PC-3 (cell line): ENCODE data around the gene IL18BP.

Experiments
- EZH2 ChIP-seq: fragments of 300-600 bp; sonication (generic); IDR thresholded peaks from one replicate; pipeline ENCODE4 v1.6.1; 2017; ENCODE audit warnings: antibody characterized with exemption, mild to moderate bottlenecking, low read length; ENCODE audit not compliant: unreplicated experiment
- EZH2phosphoT487 ChIP-seq: fragments of 300-600 bp; sonication (generic); IDR thresholded peaks from 2 replicates; pipeline ENCODE4 v1.6.1; 2018; ENCODE audit warnings: mild to moderate bottlenecking, antibody characterized with exemption, low read length, borderline replicate concordance
- TF ChIP-seq, protein P1 (sequence below): fragments of 300-600 bp; sonication (generic); conservative IDR thresholded peaks from 2 replicates; pipeline ENCODE4 v1.5.1; 2017; ENCODE audit warnings: antibody characterized with exemption, low read depth, mild to moderate bottlenecking, low read length

DNA sequence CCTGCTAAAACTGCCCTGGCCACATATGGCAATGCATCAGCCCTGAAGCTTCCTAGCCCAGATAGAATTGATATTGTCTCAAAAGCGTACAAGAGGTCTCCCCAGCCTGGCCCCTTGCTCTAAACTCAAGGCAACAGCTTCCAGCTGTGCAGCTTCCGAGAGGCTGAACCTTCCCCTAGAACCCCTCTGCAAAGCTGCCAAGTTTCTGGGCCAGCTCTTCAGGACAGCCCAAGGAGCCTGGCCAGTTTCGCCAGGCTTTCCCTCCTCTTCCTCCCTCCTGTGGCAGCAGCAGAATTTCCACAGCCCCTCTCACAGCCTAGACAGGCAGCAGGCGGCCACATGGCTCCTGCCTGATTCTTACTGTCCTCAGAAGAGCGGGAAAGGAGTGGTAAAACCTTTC, 47.1 kb downstream of the IL18BP start:
- TF ChIP-seq, protein P1, sequence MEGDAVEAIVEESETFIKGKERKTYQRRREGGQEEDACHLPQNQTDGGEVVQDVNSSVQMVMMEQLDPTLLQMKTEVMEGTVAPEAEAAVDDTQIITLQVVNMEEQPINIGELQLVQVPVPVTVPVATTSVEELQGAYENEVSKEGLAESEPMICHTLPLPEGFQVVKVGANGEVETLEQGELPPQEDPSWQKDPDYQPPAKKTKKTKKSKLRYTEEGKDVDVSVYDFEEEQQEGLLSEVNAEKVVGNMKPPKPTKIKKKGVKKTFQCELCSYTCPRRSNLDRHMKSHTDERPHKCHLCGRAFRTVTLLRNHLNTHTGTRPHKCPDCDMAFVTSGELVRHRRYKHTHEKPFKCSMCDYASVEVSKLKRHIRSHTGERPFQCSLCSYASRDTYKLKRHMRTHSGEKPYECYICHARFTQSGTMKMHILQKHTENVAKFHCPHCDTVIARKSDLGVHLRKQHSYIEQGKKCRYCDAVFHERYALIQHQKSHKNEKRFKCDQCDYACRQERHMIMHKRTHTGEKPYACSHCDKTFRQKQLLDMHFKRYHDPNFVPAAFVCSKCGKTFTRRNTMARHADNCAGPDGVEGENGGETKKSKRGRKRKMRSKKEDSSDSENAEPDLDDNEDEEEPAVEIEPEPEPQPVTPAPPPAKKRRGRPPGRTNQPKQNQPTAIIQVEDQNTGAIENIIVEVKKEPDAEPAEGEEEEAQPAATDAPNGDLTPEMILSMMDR, result no peak
- no peak for TF ChIP-seq EZH2
- TF ChIP-seq EZH2phosphoT487, result no peak
